GM12878 (cell line): ENCODE data around the gene SPARC. TPM values are rescaled to one million over a fixed set of nuclear protein-coding genes. Genes with fewer than 3 reads are reported as not detected.

Experiments used
- EGR1 ChIP-seq, 2 experiments: IDR thresholded peaks; 1 replicate in 1 of 2; 2 replicates in 1 of 2; pipeline ENCODE4 v1.6.1; 2011 to 2012; ENCODE audit warnings: low read depth in 2 of 2, low read length in 2 of 2, borderline replicate concordance in 1 of 2, mild to moderate bottlenecking in 1 of 2, moderate library complexity in 1 of 2
- ETV6 ChIP-seq, 2 experiments: fragments of 450-650 bp in 1 of 2; IDR thresholded peaks in 1 of 2; conservative IDR thresholded peaks in 1 of 2; 2 replicates each; pipeline ENCODE4 v1.6.1; 2014; ENCODE audit warnings: antibody characterized with exemption in 1 of 2, borderline replicate concordance in 1 of 2, low read depth in 1 of 2, mild to moderate bottlenecking in 1 of 2, moderate library complexity in 1 of 2
- FOXK2 ChIP-seq: fragments of 450-650 bp; IDR thresholded peaks from 2 replicates; pipeline ENCODE4 v1.6.1; 2017; ENCODE audit warnings: mild to moderate bottlenecking, moderate library complexity
- HDGF ChIP-seq: fragments of 450-650 bp; IDR thresholded peaks from 2 replicates; pipeline ENCODE4 v1.6.1; 2016; ENCODE audit warnings: antibody characterized with exemption
- JUNB ChIP-seq: IDR thresholded peaks from 2 replicates; pipeline ENCODE4 v1.6.1; 2016; ENCODE audit warnings: antibody characterized with exemption, mild to moderate bottlenecking
- KAT2A ChIP-seq: conservative IDR thresholded peaks from 2 replicates; pipeline ENCODE4 v1.6.1; 2011; ENCODE audit warnings: low read depth, low read length; ENCODE audit not compliant: control insufficient read depth
- NFYA ChIP-seq: IDR thresholded peaks from 2 replicates; pipeline ENCODE4 v1.6.1; 2011; ENCODE audit warnings: low read depth, mild to moderate bottlenecking, low read length, improper control_type of control experiment, borderline replicate concordance
- RAD21 ChIP-seq: IDR thresholded peaks from 2 replicates; pipeline ENCODE4 v1.6.1; 2011; ENCODE audit warnings: mild to moderate bottlenecking, low read depth, low read length, moderate library complexity; ENCODE audit not compliant: insufficient read depth
- RAD51 ChIP-seq: fragments of 450-650 bp; IDR thresholded peaks from 2 replicates; pipeline ENCODE4 v1.6.1; 2016; ENCODE audit warnings: moderate library complexity, mild to moderate bottlenecking, inconsistent platforms
- RELA ChIP-seq: fragments of 450-650 bp; IDR thresholded peaks from 2 replicates; pipeline ENCODE4 v1.8.0; 2014; ENCODE audit warnings: borderline replicate concordance; ENCODE audit not compliant: partially characterized antibody
- SMAD1 ChIP-seq: fragments of 450-650 bp; IDR thresholded peaks from 2 replicates; pipeline ENCODE4 v1.6.1; 2018; ENCODE audit warnings: mild to moderate bottlenecking, low read depth; ENCODE audit not compliant: partially characterized antibody
- SPI1 ChIP-seq: IDR thresholded peaks from 2 replicates; pipeline ENCODE4 v1.6.1; 2011; ENCODE audit warnings: low read depth, mild to moderate bottlenecking, low read length, moderate library complexity, borderline replicate concordance; ENCODE audit not compliant: insufficient read depth
- SREBF1 ChIP-seq: IDR thresholded peaks from 2 replicates; pipeline ENCODE4 v1.6.1; 2012; ENCODE audit warnings: mild to moderate bottlenecking, low read length
- STAT1 ChIP-seq: fragments of 450-650 bp; conservative IDR thresholded peaks from 2 replicates; pipeline ENCODE4 v1.6.1; 2014; ENCODE audit warnings: antibody characterized with exemption, mild to moderate bottlenecking
- SUPT20H ChIP-seq: IDR thresholded peaks from 2 replicates; pipeline ENCODE4 v1.6.1; 2011; ENCODE audit warnings: low read depth, mild to moderate bottlenecking, low read length, moderate library complexity, borderline replicate concordance; ENCODE audit not compliant: control insufficient read depth
- TAF1 ChIP-seq: IDR thresholded peaks from 2 replicates; pipeline ENCODE4 v1.6.1; 2011; ENCODE audit warnings: mild to moderate bottlenecking, low read depth, low read length, borderline replicate concordance
- TCF7 ChIP-seq: IDR thresholded peaks from 2 replicates; pipeline ENCODE4 v1.6.1; 2014; ENCODE audit warnings: antibody characterized with exemption, borderline replicate concordance
- ZBED1 ChIP-seq: IDR thresholded peaks from 2 replicates; pipeline ENCODE4 v1.6.1; 2016; ENCODE audit warnings: borderline replicate concordance
- ZNF384 ChIP-seq: IDR thresholded peaks from 2 replicates; pipeline ENCODE4 v1.6.1; 2012; ENCODE audit warnings: low read depth, mild to moderate bottlenecking, low read length, improper control_type of control experiment, borderline replicate concordance
- polyA plus RNA-seq, 11 experiments: library from polyadenylated mRNA; depleted of rRNA in 4 of 11; unstranded in 6 of 11; stranded (reverse) in 5 of 11; fragments of >200 nt; fragmentation: Nextera tagmentation in 4 of 11; fragmentation: Illumina TruSeq in 1 of 11; extraction: Ambion mirVana in 4 of 11; extraction: Trizol in 1 of 11; gene quantifications; 1 replicate in 1 of 11; 2 replicates in 10 of 11; pipeline versions ENCODE4 v1.2.1 to v1.2.3, GENCODE V29; 2011 to 2016; ENCODE audit warnings: inconsistent platforms in 2 of 11, missing spikeins in 2 of 11, low read depth in 1 of 11
- total RNA-seq, 4 experiments: library from RNA; depleted of rRNA in 3 of 4; stranded (reverse); fragments of >200 nt in 3 of 4; fragmentation: Illumina TruSeq in 1 of 4; extraction: Trizol in 1 of 4; gene quantifications; 2 replicates each; pipeline versions ENCODE4 v1.2.1 to v1.2.3, GENCODE V29; 2013 to 2021
- TF ChIP-seq, protein P1 (sequence below): IDR thresholded peaks from 2 replicates; pipeline ENCODE4 v1.6.1; 2011; ENCODE audit warnings: borderline replicate concordance, low read depth, mild to moderate bottlenecking, moderate library complexity, mixed read lengths, low read length; ENCODE audit not compliant: insufficient read depth; ENCODE audit errors: extremely low read length
- TF ChIP-seq, protein P2 (sequence below): IDR thresholded peaks from 2 replicates; pipeline ENCODE4 v1.6.1; 2011; ENCODE audit warnings: low read depth, mild to moderate bottlenecking, low read length, moderate library complexity, borderline replicate concordance; ENCODE audit errors: extremely low read depth
- TF ChIP-seq, protein P3 (sequence below): fragments of 450-650 bp; formaldehyde crosslinking; IDR thresholded peaks from 2 replicates; pipeline ENCODE4 v1.4.0; 2022; ENCODE audit warnings: mild to moderate bottlenecking, moderate library complexity

SPARC gene
- total and polyA plus RNA-seq, 10 of the 15 experiments (the other 5 are each of a cell fraction or from before 2014, with no cell fraction given), result 29.6 to 154 (median 57.0) TPM

DNA sequence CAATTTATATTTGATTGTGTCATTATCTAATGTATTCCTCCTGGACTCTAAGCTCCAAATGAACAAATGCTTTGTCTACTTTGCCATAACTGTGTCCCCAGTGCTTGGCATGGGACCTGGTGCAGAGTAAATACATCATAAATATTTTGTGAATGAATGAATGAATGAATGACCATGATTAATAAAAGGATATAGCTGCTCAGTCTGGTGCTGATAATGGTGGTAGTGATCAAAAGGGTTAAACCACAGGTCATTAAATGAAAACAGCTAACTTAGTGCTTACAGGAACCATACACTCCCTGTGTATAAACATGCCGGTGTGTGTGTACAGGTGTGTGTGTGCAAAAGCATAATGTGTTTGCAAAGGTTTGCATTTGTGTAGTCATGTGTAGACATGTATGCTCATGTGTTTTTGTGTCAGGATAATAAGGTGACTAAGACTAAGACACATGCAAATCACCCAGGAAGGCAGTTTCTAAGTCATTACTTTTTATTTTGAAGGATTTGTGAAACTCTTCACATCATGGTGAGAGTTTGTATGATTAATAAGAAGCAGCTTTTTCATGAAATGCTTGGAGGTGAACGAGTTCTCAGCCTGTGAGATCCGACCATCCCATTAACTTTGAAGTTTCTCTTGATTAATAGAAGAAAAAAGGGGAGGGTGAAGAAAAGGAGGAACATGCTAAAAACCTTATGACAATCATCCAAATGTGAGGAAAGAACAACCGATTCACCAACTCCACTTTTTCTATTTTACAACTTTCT lies 24.6 kb downstream of the SPARC start (continued):
- TF ChIP-seq EGR1 (IDR thresholded peaks at IDR 0.05; ENCODE audit: borderline replicate concordance in 1 of 2, low read depth in 2 of 2, low read length in 2 of 2), result no peak
- TF ChIP-seq, protein P1, sequence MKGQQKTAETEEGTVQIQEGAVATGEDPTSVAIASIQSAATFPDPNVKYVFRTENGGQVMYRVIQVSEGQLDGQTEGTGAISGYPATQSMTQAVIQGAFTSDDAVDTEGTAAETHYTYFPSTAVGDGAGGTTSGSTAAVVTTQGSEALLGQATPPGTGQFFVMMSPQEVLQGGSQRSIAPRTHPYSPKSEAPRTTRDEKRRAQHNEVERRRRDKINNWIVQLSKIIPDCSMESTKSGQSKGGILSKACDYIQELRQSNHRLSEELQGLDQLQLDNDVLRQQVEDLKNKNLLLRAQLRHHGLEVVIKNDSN, result no peak
- TF ChIP-seq SREBF1, result no peak
- TF ChIP-seq SPI1, result no peak
- TF ChIP-seq RELA, result no peak
- TF ChIP-seq TCF7, result no peak
- TF ChIP-seq JUNB, result peak; percentile 68
- peak; percentile 31; the same call in 1 of the 2 replicates for TF ChIP-seq ZBED1
- TF ChIP-seq, protein P2, sequence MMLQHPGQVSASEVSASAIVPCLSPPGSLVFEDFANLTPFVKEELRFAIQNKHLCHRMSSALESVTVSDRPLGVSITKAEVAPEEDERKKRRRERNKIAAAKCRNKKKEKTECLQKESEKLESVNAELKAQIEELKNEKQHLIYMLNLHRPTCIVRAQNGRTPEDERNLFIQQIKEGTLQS, result no peak
- no peak for TF ChIP-seq ZNF384
- TF ChIP-seq HDGF, result no peak
- no peak for TF ChIP-seq TAF1
- no peak for TF ChIP-seq KAT2A
- TF ChIP-seq RAD51, result peak; percentile 39; the same call in 1 of the 2 replicates
- no peak for TF ChIP-seq NFYA
- TF ChIP-seq SMAD1, result peak; percentile 38
- TF ChIP-seq SUPT20H, result no peak
- TF ChIP-seq, protein P3, sequence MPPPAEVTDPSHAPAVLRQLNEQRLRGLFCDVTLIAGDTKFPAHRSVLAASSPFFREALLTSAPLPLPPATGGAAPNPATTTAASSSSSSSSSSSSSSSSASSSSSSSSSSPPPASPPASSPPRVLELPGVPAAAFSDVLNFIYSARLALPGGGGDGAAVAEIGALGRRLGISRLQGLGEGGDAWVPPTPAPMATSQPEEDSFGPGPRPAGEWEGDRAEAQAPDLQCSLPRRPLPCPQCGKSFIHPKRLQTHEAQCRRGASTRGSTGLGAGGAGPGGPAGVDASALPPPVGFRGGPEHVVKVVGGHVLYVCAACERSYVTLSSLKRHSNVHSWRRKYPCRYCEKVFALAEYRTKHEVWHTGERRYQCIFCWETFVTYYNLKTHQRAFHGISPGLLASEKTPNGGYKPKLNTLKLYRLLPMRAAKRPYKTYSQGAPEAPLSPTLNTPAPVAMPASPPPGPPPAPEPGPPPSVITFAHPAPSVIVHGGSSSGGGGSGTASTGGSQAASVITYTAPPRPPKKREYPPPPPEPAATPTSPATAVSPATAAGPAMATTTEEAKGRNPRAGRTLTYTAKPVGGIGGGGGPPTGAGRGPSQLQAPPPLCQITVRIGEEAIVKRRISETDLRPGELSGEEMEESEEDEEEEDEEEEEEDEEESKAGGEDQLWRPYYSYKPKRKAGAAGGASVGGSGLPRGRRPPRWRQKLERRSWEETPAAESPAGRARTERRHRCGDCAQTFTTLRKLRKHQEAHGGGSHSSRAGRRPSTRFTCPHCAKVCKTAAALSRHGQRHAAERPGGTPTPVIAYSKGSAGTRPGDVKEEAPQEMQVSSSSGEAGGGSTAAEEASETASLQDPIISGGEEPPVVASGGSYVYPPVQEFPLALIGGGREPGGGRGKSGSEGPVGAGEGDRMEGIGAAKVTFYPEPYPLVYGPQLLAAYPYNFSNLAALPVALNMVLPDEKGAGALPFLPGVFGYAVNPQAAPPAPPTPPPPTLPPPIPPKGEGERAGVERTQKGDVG (CRISPR knock-in tag), result no peak
- TF ChIP-seq RAD21, result no peak
- no peak for TF ChIP-seq FOXK2
- no peak for TF ChIP-seq ETV6 (conservative IDR thresholded peaks at IDR 0.05 in 1 of 2, IDR thresholded peaks at IDR 0.05 in 1 of 2; ENCODE audit: borderline replicate concordance in 1 of 2, low read depth in 1 of 2)
- no peak for TF ChIP-seq STAT1
